ENCODE measurements around the gene GAGE12J. TPM values are rescaled to one million over a fixed set of nuclear protein-coding genes. Genes with fewer than 3 reads are reported as not detected.
A peak's percentile ranks its signal among the peaks of the same experiment; 100 is the strongest.
"Not testable (repeated sequence)": the region's sequence is repeated elsewhere in the genome, so short reads cannot be mapped to it uniquely, and the experiment has no call there.

Gene GAGE12J
- total and polyA plus RNA-seq, 4 experiments from 2014 or later: not detected

- H3K9me3 ChIP-seq (ENCODE audit: control insufficient read depth in 1 of 2, low read length in 2 of 2): no peaks in the 10 kb centered on the region
- H3K4me1 ChIP-seq (ENCODE audit: insufficient read depth, low read length): peaks cover 17% of the 10 kb centered on the region
- no peaks in the 10 kb centered on the region for H3K36me3 ChIP-seq (ENCODE audit: insufficient read depth, low read length)
- peak overlapping the region; percentile 47 for H3K27ac ChIP-seq (ENCODE audit: low read depth, low read length)
- no peaks in the 10 kb centered on the region for H3K36me3 Mint-ChIP-seq
- CTCF ChIA-PET (ENCODE audit: partially characterized antibody): interaction anchor here (1.2 to 1.8 kb wide), 5 partner anchors 14 to 153 kb away, joined by 4 to 14 read pairs (median 5); no protein-coding TSS in a partner anchor
- no peaks in the 10 kb centered on the region for H3K27me3 Mint-ChIP-seq
- H3K27me3 ChIP-seq (ENCODE audit: insufficient read depth, low read length): no peaks in the 10 kb centered on the region
- peaks cover 19 to 29% (median 20%) of the 10 kb centered on the region in 4 donors for H3K4me1 Mint-ChIP-seq
- peak in 3 of 5 donors; percentile 20 to 39 (median 32) for DNase-seq
- POLR2A ChIA-PET (ENCODE audit: partially characterized antibody): interaction anchor here (0.7 to 2.4 kb wide), 11 partner anchors 17 to 734 kb away, joined by 3 to 28 read pairs (median 5); partner anchors contain the start of genes CCDC22, GRIPAP1, PPP1R3F and RBM3
- H3K9me3 Mint-ChIP-seq: no peaks in the 10 kb centered on the region
- peak overlapping the region; percentile 23 to 57 for H3K4me3 ChIP-seq (ENCODE audit: low read length in 2 of 2)
- peak overlapping the region; percentile 90 to 97 (median 93) for H3K27ac Mint-ChIP-seq
- peak overlapping the region; percentile 85 to 94 (median 88) for H3K4me3 Mint-ChIP-seq
- intact Hi-C loops (cut with micrococcal nuclease): loop anchor here (5.0 kb wide), 1 partner anchor 36 kb away; no protein-coding TSS in a partner anchor
These were observed 13.1 kb upstream of the GAGE12J start for GRCh38 chrX:49308604-49309269.

GRCh38 chrX:49309401-49309981, 12.3 kb upstream of the GAGE12J start:
- peaks cover 19 to 29% (median 20%) of the 10 kb centered on the region in 4 donors for H3K4me1 Mint-ChIP-seq
- peak overlapping the region; percentile 90 to 97 (median 93) for H3K27ac Mint-ChIP-seq
- ChIA-PET CTCF (ENCODE audit: partially characterized antibody) (interaction anchor here (1.0 to 1.8 kb wide), 4 partner anchors 18 to 154 kb away, joined by 3 to 14 read pairs (median 6); no protein-coding TSS in a partner anchor), POLR2A (ENCODE audit: partially characterized antibody) (interaction anchor here (1.0 to 2.4 kb wide), 9 partner anchors 18 to 735 kb away, joined by 3 to 28 read pairs (median 6); partner anchors contain the start of genes CCDC22, GRIPAP1, PPP1R3F and RBM3)
- Histone ChIP-seq H3K36me3 (ENCODE audit: insufficient read depth, low read length) (no peaks in the 10 kb centered on the region), H3K27ac (ENCODE audit: low read depth, low read length) (peak overlapping the region; percentile 47), H3K4me3 (ENCODE audit: low read length in 2 of 2) (peak overlapping the region; percentile 23 to 57), H3K9me3 (ENCODE audit: control insufficient read depth in 1 of 2, low read length in 2 of 2) (no peaks in the 10 kb centered on the region), H3K27me3 (ENCODE audit: insufficient read depth, low read length) (no peaks in the 10 kb centered on the region), H3K4me1 (ENCODE audit: insufficient read depth, low read length) (peaks cover 17% of the 10 kb centered on the region)
- H3K9me3 Mint-ChIP-seq: no peaks in the 10 kb centered on the region
- peak overlapping the region; percentile 85 to 94 (median 88) for H3K4me3 Mint-ChIP-seq
- H3K36me3 Mint-ChIP-seq: no peaks in the 10 kb centered on the region
- no peaks in the 10 kb centered on the region for H3K27me3 Mint-ChIP-seq
- intact Hi-C loops (cut with micrococcal nuclease): loop anchor here (5.0 kb wide), 1 partner anchor 37 kb away; no protein-coding TSS in a partner anchor
- DNase-seq: peak; percentile 28 to 47 (median 40)

- Mint-ChIP-seq H3K36me3 (no peaks in the 10 kb centered on the region), H3K27me3 (no peaks in the 10 kb centered on the region), H3K4me1 (peaks cover 19 to 29% (median 20%) of the 10 kb centered on the region in 4 donors), H3K9me3 (no peaks in the 10 kb centered on the region), H3K27ac (peak overlapping the region in 4 of 7 donors; percentile 68 to 97 (median 91)), H3K4me3 (peak overlapping the region in 1 of 8 donors; percentile 39)
- Histone ChIP-seq H3K36me3 (ENCODE audit: insufficient read depth, low read length) (no peaks in the 10 kb centered on the region), H3K4me1 (ENCODE audit: insufficient read depth, low read length) (peaks cover 17% of the 10 kb centered on the region), H3K9me3 (ENCODE audit: control insufficient read depth in 1 of 2, low read length in 2 of 2) (no peaks in the 10 kb centered on the region), H3K27ac (ENCODE audit: low read depth, low read length) (peak overlapping the region; percentile 47), H3K4me3 (ENCODE audit: low read length in 2 of 2) (no peak overlapping the region), H3K27me3 (ENCODE audit: insufficient read depth, low read length) (no peaks in the 10 kb centered on the region)
- no peak for DNase-seq
- POLR2A ChIA-PET (ENCODE audit: partially characterized antibody): interaction anchor here (1.0 to 2.4 kb wide), 6 partner anchors 19 to 308 kb away, joined by 3 to 28 read pairs (median 8); partner anchors contain the start of genes CCDC22, GRIPAP1 and PPP1R3F
- intact Hi-C loops (cut with micrococcal nuclease): no loop called here
- CTCF ChIA-PET (ENCODE audit: partially characterized antibody): interaction anchor here (1.0 to 1.6 kb wide), 2 partner anchors 19 to 38 kb away, joined by 3 to 14 read pairs; no protein-coding TSS in a partner anchor
These were observed 11.5 kb upstream of the GAGE12J start for GRCh38 chrX:49310371-49310770.

- peaks cover 19 to 29% (median 20%) of the 10 kb centered on the region in 4 donors for H3K4me1 Mint-ChIP-seq
- H3K27me3 Mint-ChIP-seq: no peaks in the 10 kb centered on the region
- no peaks in the 10 kb centered on the region for H3K36me3 Mint-ChIP-seq
- POLR2A ChIA-PET (ENCODE audit: partially characterized antibody): no interaction called here
- no peak overlapping the region for H3K4me3 ChIP-seq (ENCODE audit: low read length in 2 of 2)
- DNase-seq: no peak
- H3K36me3 ChIP-seq (ENCODE audit: insufficient read depth, low read length): no peaks in the 10 kb centered on the region
- no peaks in the 10 kb centered on the region for H3K9me3 ChIP-seq (ENCODE audit: control insufficient read depth in 1 of 2, low read length in 2 of 2)
- CTCF ChIA-PET (ENCODE audit: partially characterized antibody): no interaction called here
- intact Hi-C loops (cut with micrococcal nuclease): no loop called here
- H3K27me3 ChIP-seq (ENCODE audit: insufficient read depth, low read length): no peaks in the 10 kb centered on the region
- H3K4me3 Mint-ChIP-seq: no peak overlapping the region
- H3K27ac Mint-ChIP-seq: no peak overlapping the region
- no peaks in the 10 kb centered on the region for H3K9me3 Mint-ChIP-seq
- H3K4me1 ChIP-seq (ENCODE audit: insufficient read depth, low read length): peaks cover 17% of the 10 kb centered on the region
- no peak overlapping the region for H3K27ac ChIP-seq (ENCODE audit: low read depth, low read length)
These were observed 9.7 kb upstream of the GAGE12J start for GRCh38 chrX:49312176-49312575.

- no peaks in the 10 kb centered on the region for H3K4me1 Mint-ChIP-seq
- no peaks in the 10 kb centered on the region for H3K27me3 ChIP-seq (ENCODE audit: insufficient read depth, low read length)
- no peak overlapping the region for H3K27ac Mint-ChIP-seq
- H3K27ac ChIP-seq (ENCODE audit: low read depth, low read length): no peak overlapping the region
- H3K4me1 ChIP-seq (ENCODE audit: insufficient read depth, low read length): no peaks in the 10 kb centered on the region
- intact Hi-C loops (cut with micrococcal nuclease): no loop called here
- H3K9me3 Mint-ChIP-seq: no peaks in the 10 kb centered on the region
- no peaks in the 10 kb centered on the region for H3K36me3 ChIP-seq (ENCODE audit: insufficient read depth, low read length)
- DNase-seq: no peak
- H3K9me3 ChIP-seq (ENCODE audit: control insufficient read depth in 1 of 2, low read length in 2 of 2): no peaks in the 10 kb centered on the region
- H3K4me3 Mint-ChIP-seq: no peak overlapping the region
- ChIA-PET POLR2A (ENCODE audit: partially characterized antibody) (no interaction called here), CTCF (ENCODE audit: partially characterized antibody) (no interaction called here)
- no peaks in the 10 kb centered on the region for H3K36me3 Mint-ChIP-seq
- H3K27me3 Mint-ChIP-seq: no peaks in the 10 kb centered on the region
- no peak overlapping the region for H3K4me3 ChIP-seq (ENCODE audit: low read length in 2 of 2)
These were observed 5.8 kb upstream of the GAGE12J start for GRCh38 chrX:49316085-49316484.

- H3K4me1 ChIP-seq (ENCODE audit: insufficient read depth, low read length); DNase-seq; H3K27ac Mint-ChIP-seq; H3K27ac ChIP-seq (ENCODE audit: low read depth, low read length); intact Hi-C loops (cut with micrococcal nuclease); H3K27me3 ChIP-seq (ENCODE audit: insufficient read depth, low read length); CTCF ChIA-PET (ENCODE audit: partially characterized antibody); H3K4me3 Mint-ChIP-seq; H3K4me3 ChIP-seq (ENCODE audit: low read length in 2 of 2); POLR2A ChIA-PET (ENCODE audit: partially characterized antibody); H3K27me3 Mint-ChIP-seq; H3K36me3 Mint-ChIP-seq; H3K4me1 Mint-ChIP-seq; H3K9me3 ChIP-seq (ENCODE audit: control insufficient read depth in 1 of 2, low read length in 2 of 2); H3K9me3 Mint-ChIP-seq; H3K36me3 ChIP-seq (ENCODE audit: insufficient read depth, low read length): not testable (repeated sequence)
These were observed 429 bp downstream of the GAGE12J start for GRCh38 chrX:49322266-49322665.

GRCh38 chrX:49323735-49324134, 1.9 kb downstream of the GAGE12J start:
- H3K36me3 ChIP-seq (ENCODE audit: insufficient read depth, low read length); H3K9me3 ChIP-seq (ENCODE audit: control insufficient read depth in 1 of 2, low read length in 2 of 2); H3K27me3 Mint-ChIP-seq; H3K4me1 Mint-ChIP-seq; H3K4me3 Mint-ChIP-seq; CTCF ChIA-PET (ENCODE audit: partially characterized antibody); H3K27ac ChIP-seq (ENCODE audit: low read depth, low read length); H3K9me3 Mint-ChIP-seq; H3K4me3 ChIP-seq (ENCODE audit: low read length in 2 of 2); POLR2A ChIA-PET (ENCODE audit: partially characterized antibody); intact Hi-C loops (cut with micrococcal nuclease); DNase-seq; H3K4me1 ChIP-seq (ENCODE audit: insufficient read depth, low read length); H3K36me3 Mint-ChIP-seq; H3K27me3 ChIP-seq (ENCODE audit: insufficient read depth, low read length); H3K27ac Mint-ChIP-seq: not testable (repeated sequence)

All from CD4-positive, alpha-beta memory T cell (primary cell).